ENCODE measurements around the gene WDR86.

The WDR86 gene

GRCh38 chr7:151405588-151405987, 4.2 kb downstream of the WDR86 start:
- no peak for DNase-seq

- DNase-seq = no peak
These were observed 4.8 kb downstream of the WDR86 start for GRCh38 chr7:151405056-151405455.

- DNase-seq = no peak
These were observed 5.4 kb downstream of the WDR86 start for GRCh38 chr7:151404216-151405011.

GRCh38 chr7:151403764-151404163, 6.1 kb downstream of the WDR86 start:
- no peak for DNase-seq

GRCh38 chr7:151402029-151402835, 7.6 kb downstream of the WDR86 start:
- no peak for DNase-seq

GRCh38 chr7:151400626-151401315, 9.1 kb downstream of the WDR86 start:
- DNase-seq = no peak

GRCh38 chr7:151399906-151400305, 9.9 kb downstream of the WDR86 start:
- no peak for DNase-seq

GRCh38 chr7:151399305-151399601, 10.6 kb downstream of the WDR86 start:
- no peak for DNase-seq

- DNase-seq = no peak
These were observed 11.2 kb downstream of the WDR86 start for GRCh38 chr7:151398446-151399304.

- DNase-seq = no peak
These were observed 12.8 kb downstream of the WDR86 start for GRCh38 chr7:151397026-151397425.

GRCh38 chr7:151396328-151396970, 13.4 kb downstream of the WDR86 start:
- DNase-seq = no peak

- DNase-seq = no peak
These were observed 14.8 kb downstream of the WDR86 start for GRCh38 chr7:151395036-151395367.

GRCh38 chr7:151394076-151395035, 15.5 kb downstream of the WDR86 start:
- no peak for DNase-seq

GRCh38 chr7:151393031-151393977, 16.5 kb downstream of the WDR86 start:
- no peak for DNase-seq

GRCh38 chr7:151392426-151392825, 17.4 kb downstream of the WDR86 start:
- DNase-seq = no peak

- no peak for DNase-seq
These were observed 17.8 kb downstream of the WDR86 start for GRCh38 chr7:151392002-151392401.

GRCh38 chr7:151391358-151391730, 18.5 kb downstream of the WDR86 start:
- DNase-seq = no peak

- DNase-seq = no peak
These were observed 19.1 kb downstream of the WDR86 start for GRCh38 chr7:151390598-151391357.

Measured in fibroblast of skin of right quadriceps (primary cell).